GM18951 (cell line): ENCODE data around the gene P2RX3.

ENCODE experiments used
- POLR2A ChIP-seq: IDR thresholded peaks from 4 replicates; pipeline ENCODE4 v1.6.1; 2011; ENCODE audit warnings: mild to moderate bottlenecking; ENCODE audit not compliant: insufficient read length, insufficient read depth; ENCODE audit errors: extremely low read depth
- in situ Hi-C: fragments of 300-500 bp; cut with MboI; formaldehyde crosslinking; loops from one replicate; pipeline ENCODE4 v1.12.0; 2022; ENCODE audit warnings: low sequenced_read_pairs, mixed read lengths, inconsistent platforms; ENCODE audit not compliant: unreplicated experiment

The P2RX3 gene

DNA sequence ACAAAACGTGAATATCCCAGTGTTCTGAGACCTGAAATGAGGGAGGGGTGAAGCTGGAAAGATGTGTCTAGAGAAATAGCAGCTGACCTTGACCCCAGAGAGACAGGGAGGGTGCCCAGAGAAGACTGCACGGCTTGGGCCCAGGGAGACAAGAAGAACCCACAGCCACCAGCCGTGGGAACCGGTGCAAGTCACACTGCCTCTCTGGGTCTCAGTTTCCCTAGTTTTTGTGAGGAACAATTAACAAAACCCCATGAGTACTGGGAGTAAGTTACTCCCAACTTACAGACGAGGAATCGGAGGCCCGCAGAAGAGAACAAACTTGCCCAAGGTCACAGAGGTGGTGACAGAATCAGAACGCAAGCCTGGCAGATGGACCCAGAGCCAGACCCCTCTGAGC lies 32.6 kb upstream of the P2RX3 start:
- in situ Hi-C loops, result no loop called here
- no peak for TF ChIP-seq POLR2A

DNA sequence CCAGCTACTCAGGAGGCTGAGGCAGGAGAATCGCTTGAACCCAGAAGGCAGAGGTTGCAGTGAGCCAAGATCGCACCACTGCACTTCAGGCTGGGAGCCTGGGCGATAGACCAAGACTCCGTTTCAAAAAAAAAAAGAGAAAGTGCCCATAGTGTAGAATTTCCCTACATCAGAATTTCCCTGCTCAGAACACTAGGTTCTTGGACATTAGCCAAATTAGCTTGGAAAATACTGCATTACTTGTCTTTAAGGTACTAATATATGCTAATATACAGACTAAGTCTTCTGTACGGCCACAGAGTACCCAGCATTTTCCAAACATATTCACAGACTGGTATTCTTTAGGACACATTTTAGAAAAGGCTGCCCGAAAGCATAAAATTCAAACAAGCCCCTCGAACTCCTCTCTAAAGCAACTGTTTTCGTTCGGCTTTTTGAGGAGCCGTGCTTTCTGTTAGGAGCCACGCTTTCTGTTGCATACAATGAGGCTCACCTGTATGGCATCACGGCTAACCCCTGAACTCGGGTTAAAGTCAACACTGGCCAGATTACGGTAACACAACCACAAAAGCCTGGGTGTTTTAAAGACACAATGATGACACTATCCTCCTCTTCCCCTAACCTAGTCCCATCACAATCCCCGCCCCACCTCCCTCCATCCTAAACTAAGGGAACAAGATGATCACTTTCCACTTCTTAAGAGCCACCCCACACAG lies 31.8 kb upstream of the P2RX3 start:
- in situ Hi-C loops, result no loop called here
- TF ChIP-seq POLR2A, result no peak

DNA sequence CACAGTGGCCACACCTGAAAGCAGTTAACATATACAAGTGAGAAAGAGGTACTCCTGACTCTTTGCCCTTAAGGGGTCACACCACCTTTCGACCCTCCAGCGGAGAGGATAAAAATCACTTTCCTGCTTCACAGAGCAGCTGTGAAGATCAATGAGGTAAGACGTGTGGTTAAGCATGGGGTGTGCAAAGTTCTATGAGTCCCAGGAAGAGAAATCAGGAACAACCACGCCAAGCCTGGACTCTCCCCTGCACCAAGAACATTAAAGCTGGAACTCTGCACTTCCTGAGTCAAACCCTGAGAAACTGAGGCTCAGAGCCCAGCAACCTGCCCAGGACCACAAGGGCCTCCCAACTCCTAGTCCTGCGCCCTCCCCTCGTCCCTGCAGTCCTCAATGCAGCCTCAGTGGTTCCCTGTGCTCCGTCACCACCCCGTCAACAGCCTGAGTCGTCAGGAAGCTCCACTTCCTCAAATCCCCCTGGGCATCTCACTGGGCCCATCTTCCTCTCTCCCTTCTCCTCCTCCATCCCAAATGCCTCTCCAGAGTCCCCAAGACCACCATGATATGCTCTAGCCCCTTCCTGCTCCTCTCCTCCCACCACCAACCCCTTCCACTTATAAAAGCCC lies 31.1 kb upstream of the P2RX3 start:
- in situ Hi-C loops, result no loop called here
- TF ChIP-seq POLR2A, result no peak

DNA sequence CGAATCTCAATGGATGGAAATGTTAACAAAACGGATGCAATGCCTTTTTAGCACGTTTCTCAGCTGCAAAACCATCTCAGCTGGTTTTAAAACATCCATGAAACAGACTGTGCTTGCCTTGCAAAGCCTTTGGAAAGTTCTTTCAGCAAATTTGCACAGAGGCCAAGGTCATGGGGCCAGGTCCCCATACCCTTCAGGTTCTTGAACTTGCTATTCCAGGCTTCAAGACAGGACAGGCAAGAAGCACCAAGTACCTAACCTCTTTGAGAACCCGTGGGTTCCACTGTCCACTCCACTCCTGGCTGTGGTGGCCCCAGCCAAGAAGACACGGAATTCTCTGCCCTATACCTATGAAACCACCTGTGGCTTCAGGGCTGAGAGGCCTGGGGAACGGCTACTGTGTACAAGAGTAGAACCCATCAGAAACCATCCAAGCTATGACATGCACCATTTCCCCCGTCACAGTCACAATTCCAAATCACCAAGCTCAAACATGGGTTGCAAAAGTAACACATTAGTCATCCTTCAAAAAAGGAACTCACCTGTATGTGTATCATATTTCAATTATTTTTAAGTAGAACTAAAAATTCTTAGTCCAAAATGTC lies 30.4 kb upstream of the P2RX3 start:
- in situ Hi-C loops, result no loop called here
- TF ChIP-seq POLR2A, result no peak

DNA sequence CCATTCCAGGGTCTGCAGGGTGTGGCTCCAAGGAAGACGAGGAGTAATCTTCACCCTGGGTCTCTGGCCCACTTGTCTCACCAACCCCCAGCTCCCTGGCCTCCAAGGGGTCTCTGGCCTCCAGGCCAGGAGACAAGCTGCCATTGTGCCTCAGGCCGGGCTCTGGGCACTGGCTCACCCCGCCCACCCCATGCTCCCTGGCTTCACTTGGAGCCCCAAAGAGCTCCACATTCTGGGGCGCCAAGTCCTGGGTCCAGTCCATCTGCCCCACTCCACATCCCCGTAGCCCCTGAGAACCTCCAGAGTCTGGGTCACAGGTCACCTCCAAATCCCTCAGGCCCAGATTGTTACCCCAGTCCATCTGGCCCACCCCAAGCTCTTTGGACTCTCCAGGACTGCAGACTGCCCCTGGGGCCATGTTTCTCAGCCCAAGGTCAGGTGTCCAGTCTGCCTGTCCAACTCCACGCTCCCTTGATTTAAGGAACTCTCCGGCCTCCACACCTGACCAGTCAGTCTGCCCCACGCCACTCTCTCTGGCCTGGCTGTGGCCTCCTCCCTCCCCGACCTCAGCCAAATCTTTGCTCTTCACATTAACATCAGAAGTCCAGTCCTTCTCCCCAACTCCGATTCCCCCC lies 29.6 kb upstream of the P2RX3 start:
- in situ Hi-C loops, result no loop called here
- no peak for TF ChIP-seq POLR2A

DNA sequence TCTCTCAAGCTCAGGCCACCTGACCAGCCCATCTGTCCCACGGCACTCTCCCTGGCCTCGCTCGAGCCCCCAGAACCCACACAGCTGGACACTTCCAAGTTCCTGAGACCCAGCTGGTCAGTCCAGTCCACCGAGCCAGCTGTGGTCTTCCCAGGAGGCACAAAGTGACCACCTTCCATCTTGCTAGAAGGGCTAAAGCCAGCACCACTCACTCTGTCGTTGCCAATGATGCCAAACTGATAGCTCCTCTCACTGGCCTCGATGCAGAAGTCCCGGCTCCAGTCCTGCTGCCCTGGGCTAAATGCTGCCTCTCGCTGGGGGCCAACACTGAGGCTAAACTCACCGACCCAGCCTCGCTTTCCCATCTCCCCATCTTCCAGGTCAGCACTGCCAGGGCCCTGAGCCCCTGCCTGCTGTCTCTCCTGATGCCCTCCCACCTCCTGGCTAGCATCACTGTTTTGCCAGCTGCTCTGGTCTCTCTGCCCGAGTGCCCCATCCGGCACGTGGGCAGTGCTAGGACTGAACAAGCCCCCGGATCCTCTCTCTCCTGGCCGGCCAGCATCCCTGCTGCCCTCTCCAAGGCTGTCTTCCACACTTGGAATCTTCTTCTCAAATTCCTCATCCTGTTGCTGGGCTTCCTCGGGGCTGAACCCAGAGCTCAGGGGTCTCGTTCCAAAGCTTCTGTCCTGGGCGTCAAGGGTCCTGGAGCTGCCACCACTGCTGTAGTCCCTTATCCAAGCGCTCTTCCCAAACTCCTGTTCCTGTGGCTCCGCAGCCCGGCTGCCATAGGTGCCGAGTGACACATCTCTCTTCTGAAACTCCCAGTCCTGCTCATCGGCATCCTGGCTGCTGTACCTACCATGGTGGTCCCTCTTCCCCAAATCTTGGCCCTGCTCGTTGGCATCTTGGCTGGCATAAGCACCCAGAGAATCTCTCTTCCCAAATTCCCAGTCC lies 28.8 kb upstream of the P2RX3 start:
- in situ Hi-C loops, result no loop called here
- TF ChIP-seq POLR2A, result no peak

DNA sequence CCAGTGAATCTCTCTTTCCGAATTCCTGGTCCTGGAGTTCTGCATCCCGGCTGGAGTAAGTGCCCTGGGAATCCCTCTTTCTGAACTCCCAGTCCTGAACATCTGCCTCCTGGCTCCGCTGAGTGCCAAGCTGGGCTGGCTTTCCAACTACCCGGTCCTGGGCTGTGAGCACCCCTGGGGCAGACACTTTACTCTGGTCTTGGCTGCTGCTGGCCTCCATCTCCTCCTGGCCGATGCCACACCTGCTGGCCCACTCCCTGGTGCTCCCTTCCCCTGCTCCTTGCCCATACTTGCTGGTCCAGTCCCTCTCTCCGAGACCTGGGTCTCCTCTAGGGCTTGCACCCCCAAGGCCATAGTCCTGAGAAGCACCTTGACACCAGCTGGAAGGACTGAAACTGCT lies 28.1 kb upstream of the P2RX3 start:
- in situ Hi-C loops, result no loop called here

DNA sequence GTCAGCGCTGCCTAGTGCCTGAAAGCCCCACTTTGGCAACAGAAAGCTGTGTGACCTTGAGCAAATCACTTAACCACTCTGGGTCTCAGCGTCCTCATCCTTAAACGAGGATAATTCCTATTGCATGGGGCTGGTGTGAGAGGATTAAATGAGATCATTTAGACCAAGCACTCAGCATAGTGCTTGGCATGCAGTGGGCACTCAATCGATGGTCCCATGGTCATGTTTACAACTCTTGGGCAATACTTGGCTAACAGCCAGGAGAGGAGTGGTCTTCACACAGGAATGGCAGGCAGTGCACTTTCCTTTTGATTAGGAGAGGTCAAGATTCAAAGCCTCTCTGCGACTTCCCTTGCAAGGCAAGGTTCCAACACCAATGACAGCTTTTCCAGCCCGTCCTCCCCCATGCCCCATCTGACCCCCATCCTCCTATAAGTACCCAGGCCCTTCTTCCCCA lies 27.5 kb upstream of the P2RX3 start:
- in situ Hi-C loops, result no loop called here
- no peak for TF ChIP-seq POLR2A

More for the DNA sequence above, 28.1 kb upstream of the P2RX3 start:
- no peak for TF ChIP-seq POLR2A

DNA sequence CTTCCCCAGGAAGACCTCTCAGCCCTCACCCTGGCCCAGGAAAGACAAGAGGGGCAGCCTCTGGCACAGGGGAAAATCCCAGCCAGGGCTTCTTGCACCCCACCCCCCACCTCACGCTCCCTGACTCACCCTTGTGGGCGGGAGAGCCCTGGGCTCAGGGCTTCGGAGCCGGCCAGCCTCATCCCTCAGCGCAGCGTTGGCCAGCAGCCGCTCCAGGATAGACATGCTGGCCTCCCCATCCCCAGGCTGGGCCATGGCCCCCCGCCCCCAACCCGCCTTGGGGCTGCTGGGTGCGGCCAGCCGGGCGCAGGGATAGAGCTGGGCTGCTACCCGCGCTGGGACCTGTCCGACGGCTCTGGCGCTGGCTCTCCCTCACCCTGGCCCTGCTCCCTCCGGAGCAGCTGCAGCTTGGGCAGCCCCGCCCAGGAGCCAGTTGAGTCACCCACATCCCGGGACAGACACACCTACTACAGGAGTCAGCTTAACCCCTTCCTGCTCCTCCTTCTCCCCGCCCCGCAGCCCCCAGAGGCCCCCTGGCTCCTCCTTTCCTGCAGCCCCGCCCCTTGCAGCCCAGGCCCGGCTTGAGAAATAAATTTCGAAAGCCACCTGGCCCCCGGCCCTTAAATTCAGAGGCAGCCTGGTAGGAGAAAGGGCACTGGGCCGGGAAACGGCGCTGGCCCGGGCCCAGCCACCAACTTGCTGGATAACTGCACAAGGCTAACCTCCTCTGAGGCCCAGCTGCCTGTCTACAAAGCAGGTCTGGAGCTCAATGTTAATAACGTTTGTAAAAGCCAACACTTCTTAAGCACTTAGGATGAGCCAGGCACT lies 26.8 kb upstream of the P2RX3 start:
- TF ChIP-seq POLR2A, result no peak
- in situ Hi-C loops, result no loop called here

DNA sequence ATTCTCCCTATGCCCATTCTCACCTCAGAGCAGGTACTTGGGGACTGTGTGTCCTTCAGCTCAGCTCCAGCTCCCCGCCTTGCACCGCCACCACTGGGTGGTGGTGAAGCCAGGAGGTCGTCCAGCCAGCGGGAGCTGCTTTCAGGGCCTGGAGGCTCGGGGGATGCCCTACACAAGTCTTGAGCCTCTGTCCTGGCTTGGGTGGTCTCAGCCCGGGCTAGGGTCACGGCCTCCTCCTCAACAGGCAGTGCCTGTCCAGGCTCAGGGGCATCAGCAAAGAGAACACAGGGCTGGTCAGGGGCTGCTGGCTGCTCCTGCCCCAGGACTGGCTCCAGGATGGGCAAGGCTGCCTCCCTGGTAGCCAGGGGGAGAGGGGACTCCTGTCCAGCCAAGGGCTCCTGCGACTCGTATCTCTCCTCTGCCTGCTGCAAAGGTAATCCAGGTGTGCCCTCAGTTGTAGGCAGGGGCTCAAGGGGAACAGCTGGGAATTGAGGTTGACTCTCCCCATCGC lies 25.6 kb upstream of the P2RX3 start:
- in situ Hi-C loops, result no loop called here
- no peak for TF ChIP-seq POLR2A

DNA sequence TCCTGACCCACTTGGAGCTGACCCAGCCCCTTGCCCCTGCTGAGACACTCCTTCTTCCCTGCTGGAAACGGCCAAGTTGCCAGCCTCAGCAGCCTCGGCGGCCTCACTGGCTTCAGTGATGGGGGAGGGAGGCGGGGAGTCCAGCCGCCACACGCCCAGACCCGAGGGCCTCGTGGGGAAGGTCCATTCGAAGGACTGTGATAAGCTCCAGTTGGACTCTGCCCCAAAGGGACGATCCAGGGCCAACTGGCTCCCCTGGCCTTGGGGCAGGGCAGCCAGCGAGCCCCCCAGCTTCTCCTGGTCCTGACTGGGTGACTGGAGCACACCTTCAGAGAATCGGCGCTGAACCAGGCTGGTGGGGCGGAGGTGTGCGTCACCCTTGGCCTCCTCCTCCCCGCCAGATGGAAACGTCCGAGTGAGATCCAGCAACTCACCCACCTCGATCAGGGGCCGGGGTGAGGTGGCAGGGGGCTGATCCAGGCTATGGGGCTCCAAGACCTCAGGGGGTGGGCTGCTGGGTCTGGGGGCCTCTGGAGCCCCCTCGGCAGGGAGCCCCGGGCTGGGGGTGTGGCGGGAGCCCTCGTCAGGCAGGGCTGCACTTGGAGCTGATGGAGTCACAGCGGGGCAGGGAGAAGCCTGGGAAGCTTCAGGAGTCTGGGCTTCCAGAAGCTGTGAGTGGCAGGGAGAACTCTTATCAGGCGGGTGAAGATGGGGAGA lies 24.9 kb upstream of the P2RX3 start:
- in situ Hi-C loops, result no loop called here
- TF ChIP-seq POLR2A, result no peak
